Activated CD8-positive, alpha-beta memory T cell treated with anti-CD3 and anti-CD28 coated beads, Interleukin-2, amount 50 U/mL, for 1 hour (primary cell): ENCODE measurements around the gene TEAD3.

ENCODE experiments used
- DNase-seq: peaks from one replicate; pipeline ENCODE4 v3.0.0-alpha.2; 2020; ENCODE audit errors: extremely low read depth

The TEAD3 gene

DNA sequence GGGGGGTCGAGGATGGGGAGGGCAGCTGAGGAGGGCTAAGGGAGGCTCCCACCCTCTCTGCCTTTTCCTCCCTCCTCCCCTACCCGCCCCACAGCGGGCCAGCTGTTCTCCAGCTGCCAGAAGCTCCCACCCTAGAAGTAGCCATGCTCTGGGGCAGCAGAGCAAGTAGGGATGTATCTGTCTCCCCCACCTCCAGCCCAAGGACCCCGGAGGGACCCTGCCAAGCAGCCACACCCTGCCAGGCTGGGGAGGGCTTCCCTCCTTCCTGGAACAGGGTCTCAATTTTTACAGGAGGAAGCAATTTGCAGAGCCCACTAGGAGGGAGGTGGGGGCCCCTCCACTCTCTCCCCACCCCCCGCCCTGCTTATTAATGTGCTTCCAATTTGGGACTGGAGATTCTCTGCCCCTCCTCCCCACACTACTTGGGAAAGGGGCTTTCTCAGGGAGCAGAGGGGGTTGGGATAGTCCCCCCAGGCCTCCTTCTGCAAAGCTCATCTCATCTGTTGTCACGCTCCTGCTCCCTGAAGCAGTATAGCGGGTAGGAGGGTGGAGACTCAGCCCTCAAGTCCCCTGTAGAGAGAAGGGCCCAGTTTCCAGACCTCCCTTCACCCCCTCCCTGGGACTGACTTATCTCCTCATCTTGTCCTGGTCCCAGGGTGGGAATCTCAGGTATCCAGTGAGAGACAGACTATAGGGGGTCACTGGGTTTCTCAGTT is 4.5 kb downstream of the TEAD3 start:
- DNase-seq: no peak

DNA sequence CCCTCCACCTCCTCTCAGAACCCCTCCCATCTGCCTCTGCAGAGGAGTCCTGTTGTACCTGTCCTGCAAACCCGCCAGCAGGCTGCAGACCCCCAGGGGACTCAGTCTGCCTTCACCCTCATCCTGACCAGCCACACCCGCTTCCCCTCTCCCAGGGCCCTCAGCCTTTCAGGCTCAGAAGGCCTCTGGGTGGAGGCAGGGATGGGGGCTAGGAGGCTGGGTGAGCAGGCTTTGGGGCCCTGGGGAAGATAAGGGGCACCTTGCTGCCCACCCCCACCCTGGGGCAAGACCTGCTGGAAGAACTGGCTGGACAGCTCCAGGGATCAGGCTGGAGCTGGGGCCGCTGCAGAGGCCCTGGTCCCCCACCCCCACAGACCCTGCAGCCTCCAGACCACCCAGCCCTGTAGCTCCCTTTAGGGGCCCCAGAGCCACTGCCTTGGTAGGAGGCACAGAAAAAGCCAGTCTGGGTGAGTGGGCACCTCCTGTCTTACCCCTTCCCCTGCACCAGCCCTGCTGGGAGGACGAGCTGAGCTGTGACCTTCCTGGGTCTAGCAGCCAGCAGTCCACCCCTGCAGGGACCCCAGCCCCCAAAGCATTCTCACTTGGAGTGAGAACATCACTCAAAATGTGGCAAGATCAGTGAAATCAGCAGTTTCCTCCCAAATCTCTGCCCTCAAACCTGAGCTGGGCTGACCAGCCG is 5.2 kb downstream of the TEAD3 start:
- DNase-seq: no peak

DNA sequence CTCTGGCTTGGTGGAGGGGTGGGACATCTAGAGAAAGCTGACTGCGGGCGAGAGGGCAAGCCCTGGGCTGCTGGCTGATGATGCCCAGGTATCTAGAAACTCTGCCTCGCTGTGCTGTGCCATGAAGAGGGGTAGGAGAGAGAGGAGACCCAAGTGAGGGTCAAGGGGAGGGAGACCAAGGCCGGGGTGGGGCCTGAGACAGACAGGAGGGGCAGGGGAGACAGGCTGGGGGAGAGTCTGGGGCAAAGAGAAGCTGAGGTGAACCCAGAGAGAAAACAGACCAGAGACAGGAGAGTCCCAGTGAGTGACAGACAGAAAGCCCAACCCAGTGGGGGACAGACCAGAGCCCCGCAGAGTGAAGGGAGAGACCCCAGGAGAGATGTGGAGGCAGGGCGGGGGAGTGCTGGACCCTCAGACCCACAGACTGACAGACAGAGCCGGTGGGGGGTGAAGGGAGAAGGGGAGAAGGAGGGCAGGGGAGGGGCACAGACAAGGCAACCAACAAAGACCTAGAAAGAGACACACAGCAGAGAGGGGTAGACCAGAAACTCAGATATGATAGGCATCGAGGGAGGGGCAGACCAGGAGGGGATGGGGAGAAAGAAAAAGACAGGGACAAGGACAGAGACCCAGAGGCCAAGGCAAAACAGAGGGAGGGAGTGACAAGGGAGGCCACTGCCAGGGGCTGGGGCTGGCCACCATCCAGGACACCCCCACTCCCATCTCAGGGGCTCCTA is 5.9 kb downstream of the TEAD3 start:
- DNase-seq: no peak

DNA sequence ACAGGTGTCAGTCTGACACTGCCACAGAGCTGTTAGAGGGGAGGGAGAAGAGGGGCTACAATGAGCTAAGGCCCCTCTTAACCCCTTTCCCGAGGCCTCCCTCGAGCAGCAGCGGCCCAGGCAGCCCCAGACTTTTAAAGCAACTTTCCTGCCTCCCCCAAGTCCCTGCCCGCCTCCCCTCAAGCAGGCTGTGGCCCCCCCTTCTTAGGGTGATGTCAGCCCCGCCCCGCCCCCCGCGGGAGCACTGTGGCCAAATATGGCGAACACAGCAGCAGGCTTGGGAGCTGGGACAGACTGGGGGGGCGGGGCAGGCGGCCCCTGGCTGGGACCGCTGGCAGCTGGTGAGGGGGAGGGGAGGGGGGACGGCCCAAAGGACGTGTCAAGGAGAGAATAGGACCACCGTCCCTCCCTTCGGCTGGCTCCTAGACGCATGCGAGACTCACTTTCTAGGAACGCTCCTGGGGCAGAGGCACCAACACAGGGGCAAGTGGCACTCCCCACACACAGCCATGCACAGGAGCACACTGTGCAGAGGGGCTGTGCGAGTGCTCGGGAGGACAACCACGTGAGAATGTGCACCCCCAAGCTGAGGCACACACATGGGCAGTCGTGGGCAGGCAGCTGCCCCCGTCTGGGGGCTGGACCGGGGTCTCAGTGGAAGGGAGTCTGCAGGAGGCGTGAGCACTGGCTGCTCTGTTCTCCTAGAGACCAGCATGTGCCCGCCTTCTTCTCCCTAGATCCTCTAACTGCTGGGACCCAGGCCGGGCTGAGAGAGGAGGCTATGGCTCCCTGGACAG is 6.7 kb downstream of the TEAD3 start:
- no peak for DNase-seq

DNA sequence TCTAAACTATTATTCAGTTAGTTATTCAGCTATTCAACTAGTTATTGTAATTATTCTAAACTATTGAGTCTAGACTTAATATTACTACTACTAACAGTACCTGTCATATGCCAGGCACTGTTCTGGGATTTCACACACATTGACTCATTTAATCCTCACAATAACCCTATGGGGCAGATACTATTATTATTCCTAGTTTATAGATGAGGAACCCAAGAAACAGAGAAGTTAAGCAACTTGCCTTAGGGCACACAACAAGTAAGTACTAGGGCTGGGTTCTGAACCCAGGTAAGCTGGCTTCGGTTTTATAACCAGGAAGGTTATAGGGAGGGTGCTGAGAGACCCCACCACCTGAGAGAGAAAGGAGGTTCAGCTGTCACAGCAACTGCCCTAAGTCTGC is 7.8 kb downstream of the TEAD3 start:
- no peak for DNase-seq

DNA sequence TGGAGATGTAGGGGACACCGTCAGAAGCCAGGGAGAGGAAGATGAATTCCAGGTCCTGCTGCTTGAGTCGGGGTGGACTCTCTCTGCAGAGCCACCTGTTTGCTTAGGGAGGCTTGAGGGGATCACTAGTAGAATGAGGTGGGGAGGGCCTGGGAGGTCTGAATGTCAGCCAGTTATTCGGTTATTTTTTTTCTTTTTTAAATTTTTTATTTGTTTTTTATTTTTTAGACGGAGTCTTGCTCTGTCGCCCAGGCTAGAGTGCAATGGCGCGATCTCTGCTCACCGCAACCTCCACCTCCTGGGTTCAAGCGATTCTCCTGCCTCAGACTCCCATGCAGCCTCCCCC is 8.4 kb downstream of the TEAD3 start:
- DNase-seq: no peak

DNA sequence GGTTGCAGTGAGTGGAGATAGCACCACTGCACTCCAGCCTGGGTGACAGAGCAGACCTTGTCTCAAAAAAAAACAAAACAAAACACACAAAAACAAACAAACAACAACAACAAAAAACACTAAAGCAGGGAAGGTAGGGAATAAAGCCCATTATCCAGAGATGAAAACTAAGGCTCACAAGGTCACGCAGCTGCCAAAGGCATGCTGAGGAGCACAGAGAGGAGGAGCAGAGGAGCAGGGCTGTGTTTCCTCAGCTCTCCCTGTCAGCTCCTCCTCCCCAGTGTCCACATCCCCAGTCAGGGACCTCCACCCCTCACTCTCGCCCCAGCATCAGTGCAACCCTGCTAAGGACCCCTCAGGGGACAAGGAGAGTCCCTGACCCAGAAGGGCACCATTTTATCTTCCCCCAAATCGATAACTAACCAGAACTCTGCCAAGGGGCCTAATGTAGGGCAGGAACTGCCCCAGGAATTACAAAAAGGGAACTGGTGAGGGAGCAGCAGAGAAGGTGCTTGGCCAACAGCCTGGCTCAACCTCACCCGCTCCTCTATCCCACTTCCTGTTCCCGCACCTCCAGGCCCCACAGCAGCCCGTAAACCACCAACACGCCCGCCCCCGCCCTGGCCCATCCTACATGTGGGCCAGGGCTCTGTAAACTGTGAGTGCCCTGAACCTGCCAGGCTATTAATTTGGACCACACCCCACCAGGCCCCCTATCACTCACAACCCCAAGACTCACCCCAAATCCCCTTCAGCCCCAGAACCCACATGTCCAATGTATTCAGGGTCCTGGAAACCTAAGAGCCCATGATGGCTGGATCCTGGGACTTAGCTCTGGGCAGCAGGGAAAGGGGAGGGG is 9.0 kb downstream of the TEAD3 start:
- no peak for DNase-seq

DNA sequence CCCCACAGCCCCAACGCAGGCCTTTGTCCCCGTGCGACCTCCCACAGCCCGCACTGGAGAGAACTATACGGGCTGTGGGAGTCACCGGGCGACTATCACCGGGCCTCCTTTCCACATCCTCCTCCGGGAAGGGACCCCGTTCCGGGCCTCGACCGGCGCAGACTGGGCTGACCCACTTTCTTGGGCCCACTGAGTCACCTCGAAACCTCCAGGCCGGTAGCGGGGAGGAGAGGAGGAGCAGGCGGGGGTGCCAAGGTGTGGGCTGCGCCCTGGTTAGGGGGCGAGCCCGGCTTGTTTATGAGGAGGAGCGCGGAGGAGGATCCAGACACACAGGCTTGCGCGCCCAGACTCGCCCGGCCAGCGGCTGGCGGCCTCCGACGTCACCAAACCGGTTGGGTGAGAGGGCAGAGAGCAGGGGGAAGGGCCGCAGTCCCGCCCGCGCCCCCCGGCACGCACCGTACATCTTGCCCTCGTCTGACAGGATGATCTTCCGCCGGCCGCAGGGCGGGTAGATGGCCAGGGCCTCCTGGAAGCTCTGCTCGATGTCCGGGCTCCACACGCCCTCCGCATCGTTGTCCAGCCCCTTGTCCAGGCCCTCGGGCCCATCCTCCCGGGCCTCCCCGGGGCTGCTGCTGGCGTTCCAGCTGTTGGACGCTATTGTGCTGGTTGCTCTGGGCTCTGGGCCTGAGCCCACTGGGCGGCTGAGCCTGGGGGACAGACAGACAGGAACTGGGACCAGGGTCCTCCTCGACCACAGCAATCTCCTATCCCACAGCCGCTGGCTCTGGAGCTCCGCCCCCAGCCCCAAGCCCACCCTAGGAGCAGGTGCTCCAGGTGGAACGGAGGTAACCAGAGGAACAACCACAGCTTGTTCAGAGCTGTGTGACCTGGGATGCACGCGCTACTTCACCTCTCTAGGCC is 10.6 kb downstream of the TEAD3 start:
- no peak for DNase-seq

DNA sequence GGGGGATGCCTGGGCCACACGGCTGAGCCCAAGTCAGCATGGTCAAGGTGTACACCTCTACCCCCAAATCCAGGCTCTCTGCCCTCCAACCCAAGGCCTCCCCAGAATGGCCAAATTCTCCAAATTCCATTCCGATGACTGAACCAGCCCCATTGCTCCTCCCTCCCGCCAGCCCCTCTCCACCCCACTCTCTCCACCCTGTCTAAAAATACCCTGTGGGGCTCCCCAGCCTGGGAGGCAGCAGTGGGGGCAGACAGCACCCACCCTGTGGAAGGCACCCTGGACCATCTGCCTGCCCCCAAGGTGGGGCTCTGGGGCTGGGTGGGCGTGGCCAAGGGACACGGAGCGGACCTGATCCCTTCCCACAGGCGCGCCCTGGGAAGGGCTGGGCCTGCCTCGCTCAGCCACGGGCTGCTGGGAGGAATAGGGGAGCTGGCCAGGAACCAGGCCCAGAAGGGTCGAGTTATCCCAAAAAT is 11.4 kb downstream of the TEAD3 start:
- no peak for DNase-seq

DNA sequence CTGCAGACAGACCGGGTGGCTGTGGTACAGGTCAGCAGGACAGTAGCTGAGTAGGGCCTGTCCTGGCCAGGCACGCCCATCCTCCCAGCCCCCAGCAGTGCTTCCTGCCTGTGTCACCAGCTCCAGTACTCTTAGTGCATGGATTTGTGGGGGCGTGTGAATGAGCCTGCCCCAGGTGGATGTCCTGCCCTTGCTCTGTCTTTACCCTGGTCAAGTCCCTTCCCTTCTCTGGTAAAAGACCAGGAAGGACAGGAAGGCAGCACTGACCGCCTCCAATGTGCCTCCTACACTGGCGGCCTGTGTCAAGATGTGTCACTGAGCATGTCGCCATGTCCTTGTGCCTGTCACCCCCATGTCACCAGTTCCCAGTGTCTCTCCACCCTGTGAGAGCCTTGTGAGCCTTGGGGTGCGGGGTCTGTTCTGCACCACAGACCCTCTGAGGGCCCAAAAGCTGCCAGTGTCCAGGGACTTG is 11.9 kb downstream of the TEAD3 start:
- DNase-seq: no peak

DNA sequence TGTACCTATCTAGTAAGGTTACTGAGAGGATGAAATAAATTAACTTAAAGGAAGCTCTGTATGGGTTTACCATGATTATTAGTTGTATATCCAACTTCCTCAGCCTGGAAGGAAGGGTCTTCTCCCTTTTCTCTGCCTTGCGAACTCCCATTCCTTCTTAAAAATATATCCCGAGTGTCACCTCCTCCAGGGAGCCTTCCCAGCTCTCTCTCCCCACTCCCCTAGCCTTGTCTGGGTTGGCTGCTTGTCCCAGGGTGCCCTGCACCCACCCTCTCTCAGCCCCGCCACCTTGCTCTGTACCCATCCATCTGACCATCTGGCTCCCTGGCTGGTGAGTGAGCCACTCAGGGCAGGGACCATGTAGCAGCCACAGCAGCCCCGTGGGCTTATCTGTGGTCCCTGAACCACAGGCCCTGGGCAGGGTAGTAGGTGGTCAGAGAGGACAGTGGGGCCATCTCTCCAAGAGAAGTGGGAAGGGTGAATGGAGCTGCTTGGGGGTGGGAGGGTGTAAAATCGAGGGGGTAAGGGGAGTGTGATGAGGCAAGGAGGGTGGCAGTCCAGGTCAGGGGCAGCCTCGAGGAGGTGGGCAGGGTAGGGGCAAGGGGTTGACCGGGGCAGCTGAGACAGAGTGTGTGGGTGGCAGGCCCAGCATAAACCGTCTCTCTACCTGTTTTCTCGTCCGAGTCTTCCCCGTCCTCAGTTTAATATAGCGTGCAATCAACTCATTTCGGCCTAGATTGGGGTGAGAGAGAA is 12.8 kb downstream of the TEAD3 start:
- DNase-seq: no peak

DNA sequence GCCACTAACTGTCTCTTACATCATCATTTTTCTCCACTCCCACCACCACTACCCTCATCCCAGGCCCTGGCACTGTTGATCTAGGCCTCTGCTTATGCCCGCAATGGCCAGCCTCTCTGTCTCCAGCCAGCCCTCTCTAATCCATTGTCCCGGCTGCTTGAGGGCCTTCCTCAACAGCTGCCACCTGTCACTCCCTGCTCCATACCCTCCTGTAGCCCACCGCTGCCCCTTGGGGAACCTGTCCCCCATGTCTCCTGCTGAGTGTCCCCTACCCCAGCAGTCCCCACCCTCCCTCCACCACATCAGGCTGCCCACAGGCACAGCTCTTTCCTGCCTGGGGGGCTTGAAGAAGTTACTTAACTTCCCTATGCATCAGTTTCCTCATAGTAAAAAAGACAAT is 13.4 kb downstream of the TEAD3 start:
- no peak for DNase-seq

DNA sequence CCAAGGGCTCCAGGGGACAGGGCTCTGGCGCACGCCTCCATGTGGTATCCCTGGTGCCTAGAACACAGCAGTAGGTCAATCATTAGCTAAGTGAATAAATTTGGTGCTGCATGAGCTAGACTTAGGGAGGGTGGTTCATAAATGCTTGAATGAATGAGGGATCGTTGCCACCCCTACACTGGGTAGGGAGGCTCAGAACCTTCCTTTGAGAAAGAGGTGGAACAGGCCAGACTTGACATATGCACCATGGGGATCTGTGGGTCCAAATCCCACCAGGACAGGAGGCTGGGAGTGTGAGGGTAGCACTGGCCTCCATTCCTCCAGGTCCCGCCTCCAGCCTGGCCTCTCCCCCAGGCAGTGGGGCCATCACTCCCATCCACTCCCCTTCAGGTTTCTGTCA is 13.8 kb downstream of the TEAD3 start:
- DNase-seq: no peak

DNA sequence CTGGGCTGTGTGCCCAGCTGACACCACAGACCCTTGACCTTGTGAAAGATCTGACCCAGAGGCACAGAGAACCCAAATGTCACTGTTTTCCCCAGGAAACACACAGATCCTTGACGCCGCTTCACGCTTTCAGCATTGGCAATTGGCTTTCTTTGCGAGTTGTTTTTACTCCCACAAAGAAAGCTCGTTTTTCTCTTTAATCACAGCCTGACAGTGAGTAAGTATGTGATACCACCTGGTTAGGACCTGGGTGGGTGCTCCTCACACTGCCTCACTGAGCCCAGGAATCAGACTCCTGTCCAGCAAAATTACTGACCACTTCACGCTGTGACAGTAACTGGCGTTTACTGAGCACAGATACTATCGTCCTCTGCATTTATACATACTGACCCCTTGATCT is 15.7 kb downstream of the TEAD3 start:
- no peak for DNase-seq

DNA sequence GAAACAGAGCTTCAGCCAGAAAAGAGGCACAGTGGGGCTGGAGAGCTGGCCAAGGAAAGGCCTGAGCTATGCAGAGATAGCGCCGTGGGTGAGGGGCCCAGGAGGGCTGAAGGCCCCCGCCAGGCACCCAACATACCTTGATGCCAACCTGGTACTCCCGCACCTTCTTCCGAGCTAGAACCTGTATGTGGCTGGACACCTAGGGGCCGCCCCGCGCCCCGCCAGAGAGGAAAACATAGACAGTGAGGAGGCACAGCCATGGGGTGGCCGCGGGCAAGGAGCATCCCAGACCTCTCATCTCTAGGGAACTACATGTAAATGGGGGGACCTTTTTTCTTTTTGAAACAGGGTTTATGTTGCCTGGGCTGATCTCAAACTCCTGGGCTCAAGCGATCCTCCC is 16.7 kb downstream of the TEAD3 start:
- no peak for DNase-seq

DNA sequence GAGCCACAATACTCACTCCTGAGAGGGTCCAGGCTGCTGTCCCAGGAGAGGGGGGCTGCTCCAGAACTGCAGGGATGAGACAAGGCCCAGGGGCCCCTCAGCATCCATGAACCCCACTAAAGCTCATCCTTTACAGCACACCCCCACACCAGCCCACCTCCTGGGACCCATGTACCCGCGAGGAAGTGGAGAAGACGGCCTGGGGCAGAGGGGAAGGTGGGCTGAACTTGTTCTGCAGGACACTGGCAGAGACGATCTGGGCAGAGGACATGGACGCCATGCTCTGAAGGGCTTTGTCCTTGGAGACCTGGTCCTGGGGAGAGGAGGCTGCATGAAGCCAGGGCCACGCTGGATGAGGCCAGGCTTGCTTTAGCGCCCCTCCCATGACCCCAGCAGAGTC is 18.6 kb downstream of the TEAD3 start:
- no peak for DNase-seq

DNA sequence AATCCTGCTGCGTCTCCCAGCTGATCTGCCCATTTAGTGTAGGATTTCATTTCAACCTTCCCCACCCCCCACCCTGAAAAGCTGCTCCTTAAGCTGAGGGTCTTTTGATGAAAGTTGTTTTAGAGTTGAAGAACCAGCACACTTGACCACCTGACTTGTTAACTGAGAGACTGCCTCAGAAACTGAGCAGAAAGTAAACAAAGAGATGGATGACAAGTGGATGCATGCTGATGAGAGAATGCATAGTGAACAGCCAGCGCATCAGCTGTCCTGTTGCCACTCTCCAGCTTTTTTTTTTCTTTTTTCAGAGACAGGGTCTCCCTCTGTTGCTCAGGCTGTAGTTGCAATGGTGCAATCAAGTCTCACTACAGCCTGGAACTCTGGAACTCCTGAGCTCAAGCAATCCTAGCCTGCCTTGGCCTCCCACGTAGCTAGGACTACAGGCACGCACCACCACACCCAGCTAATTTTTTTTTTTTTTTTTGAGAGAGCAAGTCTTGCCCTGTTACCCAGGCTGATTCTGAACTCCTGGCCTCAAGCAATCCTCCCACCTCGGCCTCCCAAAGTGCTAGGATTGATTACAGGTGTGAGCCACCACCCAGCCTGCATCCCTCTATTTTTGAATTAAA is 19.2 kb downstream of the TEAD3 start:
- no peak for DNase-seq

DNA sequence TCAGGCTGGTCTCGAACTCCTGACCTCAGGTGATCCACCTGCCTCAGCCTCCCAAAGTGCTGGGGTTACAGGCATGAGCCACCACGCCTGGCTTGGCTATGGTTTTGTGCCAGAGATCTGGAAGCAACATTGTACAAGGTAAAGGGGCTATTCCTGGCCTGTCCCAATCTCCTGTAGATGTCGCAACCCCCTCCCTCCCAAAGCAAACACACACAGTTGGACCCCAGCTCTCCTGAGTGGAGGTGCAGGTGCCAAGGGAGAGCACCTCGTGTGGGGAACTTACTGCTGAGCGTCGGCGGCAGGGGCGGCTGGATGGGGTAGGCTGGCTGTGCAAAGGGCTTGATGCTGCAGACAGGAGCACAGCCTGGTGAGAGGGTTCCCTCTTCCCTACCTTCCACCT is 19.9 kb downstream of the TEAD3 start:
- no peak for DNase-seq

DNA sequence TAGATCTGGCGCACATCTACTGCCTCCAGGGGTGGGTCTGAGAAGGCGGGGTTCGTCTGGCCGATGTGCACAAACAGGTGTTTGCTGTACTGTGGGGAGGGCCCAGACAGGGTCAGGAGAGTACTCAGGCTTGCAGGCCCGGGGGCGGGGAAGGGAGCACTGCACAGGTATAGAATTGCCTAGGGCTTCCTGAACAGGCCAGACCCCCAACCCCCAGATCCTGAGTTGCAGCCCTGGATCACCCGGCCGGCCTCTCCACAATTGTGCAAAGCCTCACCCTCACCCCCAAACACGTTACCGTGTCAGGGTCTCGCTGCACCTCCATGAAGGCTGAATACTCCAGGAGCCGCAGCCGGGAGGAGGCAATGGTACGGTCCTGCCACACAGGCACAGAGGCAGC is 20.9 kb downstream of the TEAD3 start:
- DNase-seq: no peak
